ENCODE results near the gene TSTD2. TPM values are rescaled to one million over a fixed set of nuclear protein-coding genes. Genes with fewer than 3 reads are reported as not detected.
"Not testable (repeated sequence)": the region's sequence is repeated elsewhere in the genome, so short reads cannot be mapped to it uniquely, and the experiment has no call there.

The TSTD2 gene
- total RNA-seq, 1 donor from 2014 or later, result 16.3 TPM

GRCh38 chr9:97632248-97632984 lies 752 bp downstream of the TSTD2 start:
- DNase-seq (ENCODE audit: low read depth in 2 of 2), result no peak

GRCh38 chr9:97630591-97630990 lies 2.6 kb downstream of the TSTD2 start:
- no peak for DNase-seq (ENCODE audit: low read depth in 2 of 2)

GRCh38 chr9:97629156-97629555 lies 4.0 kb downstream of the TSTD2 start:
- no peak for DNase-seq (ENCODE audit: low read depth in 2 of 2)

GRCh38 chr9:97628668-97629067 lies 4.5 kb downstream of the TSTD2 start:
- DNase-seq (ENCODE audit: low read depth in 2 of 2), result no peak

- no peak for DNase-seq (ENCODE audit: low read depth in 2 of 2)
These were observed 5.5 kb downstream of the TSTD2 start for GRCh38 chr9:97627624-97628023.

- no peak for DNase-seq (ENCODE audit: low read depth in 2 of 2)
These were observed 7.5 kb downstream of the TSTD2 start for GRCh38 chr9:97625620-97626019.

- no peak for DNase-seq (ENCODE audit: low read depth in 2 of 2)
These were observed 9.2 kb downstream of the TSTD2 start for GRCh38 chr9:97623946-97624345.

GRCh38 chr9:97622483-97622882 lies 10.7 kb downstream of the TSTD2 start:
- not testable (repeated sequence) for DNase-seq (ENCODE audit: low read depth in 2 of 2)

- DNase-seq (ENCODE audit: low read depth in 2 of 2), result not testable (repeated sequence)
These were observed 13.1 kb downstream of the TSTD2 start for GRCh38 chr9:97620063-97620462.

GRCh38 chr9:97617939-97618416 lies 15.2 kb downstream of the TSTD2 start:
- DNase-seq (ENCODE audit: low read depth in 2 of 2), result no peak

GRCh38 chr9:97615439-97616072 lies 17.6 kb downstream of the TSTD2 start:
- peak; percentile 72 to 81 for DNase-seq (ENCODE audit: low read depth in 2 of 2)

- no peak for DNase-seq (ENCODE audit: low read depth in 2 of 2)
These were observed 28.1 kb downstream of the TSTD2 start for GRCh38 chr9:97604901-97605645.

GRCh38 chr9:97602430-97602829 lies 30.7 kb downstream of the TSTD2 start:
- DNase-seq (ENCODE audit: low read depth in 2 of 2), result no peak

- DNase-seq (ENCODE audit: low read depth in 2 of 2), result no peak
These were observed 31.8 kb downstream of the TSTD2 start for GRCh38 chr9:97601228-97601898.

GRCh38 chr9:97600531-97601227 lies 32.5 kb downstream of the TSTD2 start:
- DNase-seq (ENCODE audit: low read depth in 2 of 2), result no peak

GRCh38 chr9:97599314-97599846 lies 33.8 kb downstream of the TSTD2 start:
- no peak for DNase-seq (ENCODE audit: low read depth in 2 of 2)

GRCh38 chr9:97598461-97599288 lies 34.5 kb downstream of the TSTD2 start:
- DNase-seq (ENCODE audit: low read depth in 2 of 2), result peak; percentile 87 to 88

- DNase-seq (ENCODE audit: low read depth in 2 of 2), result no peak
These were observed 36.3 kb downstream of the TSTD2 start for GRCh38 chr9:97596906-97597305.

GRCh38 chr9:97594381-97594921 lies 38.7 kb downstream of the TSTD2 start:
- DNase-seq (ENCODE audit: low read depth in 2 of 2), result no peak

GRCh38 chr9:97593960-97594359 lies 39.2 kb downstream of the TSTD2 start:
- no peak for DNase-seq (ENCODE audit: low read depth in 2 of 2)
